Keratinocyte (primary cell): ENCODE results near the gene SLC15A4. TPM values are rescaled to one million over a fixed set of nuclear protein-coding genes. Genes with fewer than 3 reads are reported as not detected.

Experiments
- DNase-seq: peaks from one replicate; pipeline ENCODE4 v3.0.0-alpha.2; 2011; ENCODE audit warnings: low read depth, missing footprints, low spot score
- FAIRE-seq: peaks from 2 replicates; lab custom pipeline; 2011; peaks lifted over from hg19 to GRCh38; lab: Jason Lieb, UNC
- H2AFZ ChIP-seq: 2 replicates; pipeline ENCODE4 v1.6.0; 2012; ENCODE audit warnings: low read length, control low read depth, inconsistent platforms; ENCODE audit not compliant: control insufficient read depth
- H3K27ac ChIP-seq: 2 replicates; pipeline ENCODE4 v1.5.1; 2011; ENCODE audit warnings: low read length; ENCODE audit not compliant: control insufficient read depth, insufficient read depth
- H3K27me3 ChIP-seq: 3 replicates; pipeline ENCODE4 v1.6.0; 2011; ENCODE audit warnings: low read length; ENCODE audit not compliant: control insufficient read depth, insufficient read depth; ENCODE audit errors: extremely low read depth
- H3K36me3 ChIP-seq, 2 experiments: 2 replicates in 1 of 2; 3 replicates in 1 of 2; pipeline ENCODE4 v1.5.1; 2011; ENCODE audit warnings: low read length in 2 of 2, mild to moderate bottlenecking in 1 of 2; ENCODE audit not compliant: control insufficient read depth in 2 of 2, insufficient read depth in 2 of 2; ENCODE audit errors: extremely low read depth in 1 of 2
- H3K4me1 ChIP-seq: 3 replicates; pipeline ENCODE4 v1.5.1; 2011; ENCODE audit warnings: low read length; ENCODE audit not compliant: control insufficient read depth, insufficient read depth; ENCODE audit errors: extremely low read depth
- H3K4me2 ChIP-seq: 3 replicates; pipeline ENCODE4 v1.6.0; 2011; ENCODE audit warnings: low read depth, low read length; ENCODE audit not compliant: control insufficient read depth, insufficient read depth; ENCODE audit errors: extremely low read depth
- H3K4me3 ChIP-seq, 3 experiments: fragments of 200-600 bp in 1 of 3; sonication (generic) in 1 of 3; 2 replicates in 2 of 3; 3 replicates in 1 of 3; pipeline ENCODE4 v1.5.1; 2011 to 2016; ENCODE audit warnings: low read length in 3 of 3, mild to moderate bottlenecking in 3 of 3, control low read depth in 2 of 3, inconsistent platforms in 1 of 3, low read depth in 1 of 3, mixed read lengths in 1 of 3, mixed run types in 1 of 3, moderate library complexity in 1 of 3; ENCODE audit not compliant: control insufficient read depth in 2 of 3, insufficient read depth in 2 of 3; ENCODE audit errors: extremely low read depth in 1 of 3
- H3K79me2 ChIP-seq: 2 replicates; pipeline ENCODE4 v1.6.0; 2012; ENCODE audit warnings: low read length; ENCODE audit not compliant: control insufficient read depth, insufficient read depth
- H3K9ac ChIP-seq: 3 replicates; pipeline ENCODE4 v1.6.0; 2011; ENCODE audit warnings: low read length; ENCODE audit not compliant: control insufficient read depth, insufficient read depth; ENCODE audit errors: extremely low read depth
- H3K9me1 ChIP-seq: 3 replicates; pipeline ENCODE4 v1.6.0; 2011; ENCODE audit warnings: low read length; ENCODE audit not compliant: control insufficient read depth, insufficient read depth; ENCODE audit errors: extremely low read depth
- H3K9me3 ChIP-seq: 2 replicates; pipeline ENCODE4 v1.5.1; 2012; ENCODE audit warnings: low read depth, low read length; ENCODE audit not compliant: control insufficient read depth
- H4K20me1 ChIP-seq: 3 replicates; pipeline ENCODE4 v1.6.0; 2011; ENCODE audit warnings: low read length; ENCODE audit not compliant: control insufficient read depth, insufficient read depth; ENCODE audit errors: extremely low read depth
- EZH2 ChIP-seq: IDR thresholded peaks from one replicate; pipeline ENCODE4 v1.6.1; 2012; ENCODE audit warnings: inconsistent platforms, mild to moderate bottlenecking, low read length, moderate library complexity
- dilution Hi-C: fragments of 300-500 bp; cut with MboI; formaldehyde crosslinking; loops from one replicate; pipeline ENCODE4 v1.7.0; 2020; ENCODE audit warnings: low sequenced_read_pairs; ENCODE audit not compliant: extremely low pct_ligation_motif_present
- polyA plus RNA-seq, 5 experiments: library from polyadenylated mRNA; depleted of rRNA in 3 of 5; stranded (reverse) in 3 of 5; stranded (forward) in 1 of 5; unstranded in 1 of 5; fragments of >200 nt; gene quantifications; 1 replicate in 1 of 5; 2 replicates in 3 of 5; 3 replicates in 1 of 5; pipeline versions ENCODE4 v1.2.1 to v1.2.3, GENCODE V29; 2011 to 2012; ENCODE audit warnings: missing spikeins in 2 of 5, low read depth in 1 of 5, low replicate concordance in 1 of 5
- TF ChIP-seq, protein P1 (sequence below), 3 experiments: IDR thresholded peaks in 1 of 3; conservative IDR thresholded peaks in 1 of 3; optimal IDR thresholded peaks in 1 of 3; 2 replicates in 2 of 3; 3 replicates in 1 of 3; pipeline versions ENCODE3 to v1.5.1; 2011; ENCODE audit warnings: low read length in 3 of 3, mild to moderate bottlenecking in 3 of 3, moderate library complexity in 2 of 3, control low read depth in 1 of 3, inconsistent platforms in 1 of 3; ENCODE audit not compliant: insufficient read depth in 2 of 3; ENCODE audit errors: extremely low read depth in 1 of 3

The SLC15A4 gene
- polyA plus RNA-seq, 1 donor (not counting 4 experiments of a cell fraction or from before 2014, with no cell fraction given) = 39.3 TPM

DNA sequence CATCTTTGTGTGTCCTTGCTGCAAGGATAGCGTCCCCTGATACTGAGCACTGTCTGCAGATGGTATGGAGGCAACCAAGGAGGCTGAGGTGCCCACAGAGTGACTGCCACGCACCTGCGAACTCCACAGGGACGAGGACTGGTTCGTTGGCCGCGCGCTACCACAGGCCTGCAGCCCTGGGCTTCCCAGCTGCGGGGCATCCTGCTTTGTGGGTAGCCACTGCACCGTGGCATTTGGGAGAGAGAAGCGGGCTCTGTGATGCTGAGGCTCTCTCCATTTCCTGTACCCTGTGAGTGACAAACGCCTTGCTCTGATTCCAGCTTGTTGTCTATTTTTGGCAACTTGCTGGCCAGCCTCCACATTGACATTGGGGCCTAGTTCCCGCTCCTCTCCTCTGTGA lies 76.3 kb downstream of the SLC15A4 start:
- Histone ChIP-seq H3K36me3 (no peaks in the 10 kb centered on the region), H3K27ac (no peak overlapping the region), H3K27me3 (no peaks in the 10 kb centered on the region), H3K79me2 (no peaks in the 10 kb centered on the region), H3K4me3 (no peak overlapping the region), H2AFZ (no peak overlapping the region), H4K20me1 (no peaks in the 10 kb centered on the region), H3K4me2 (no peak overlapping the region), H3K9me3 (no peaks in the 10 kb centered on the region), H3K9me1 (no peaks in the 10 kb centered on the region), H3K4me1 (no peaks in the 10 kb centered on the region), H3K9ac (no peak overlapping the region)
- dilution Hi-C loops = no loop called here
- DNase-seq (no peak), FAIRE-seq (no peak)
- TF ChIP-seq EZH2 = no peak
- TF ChIP-seq, protein P1, sequence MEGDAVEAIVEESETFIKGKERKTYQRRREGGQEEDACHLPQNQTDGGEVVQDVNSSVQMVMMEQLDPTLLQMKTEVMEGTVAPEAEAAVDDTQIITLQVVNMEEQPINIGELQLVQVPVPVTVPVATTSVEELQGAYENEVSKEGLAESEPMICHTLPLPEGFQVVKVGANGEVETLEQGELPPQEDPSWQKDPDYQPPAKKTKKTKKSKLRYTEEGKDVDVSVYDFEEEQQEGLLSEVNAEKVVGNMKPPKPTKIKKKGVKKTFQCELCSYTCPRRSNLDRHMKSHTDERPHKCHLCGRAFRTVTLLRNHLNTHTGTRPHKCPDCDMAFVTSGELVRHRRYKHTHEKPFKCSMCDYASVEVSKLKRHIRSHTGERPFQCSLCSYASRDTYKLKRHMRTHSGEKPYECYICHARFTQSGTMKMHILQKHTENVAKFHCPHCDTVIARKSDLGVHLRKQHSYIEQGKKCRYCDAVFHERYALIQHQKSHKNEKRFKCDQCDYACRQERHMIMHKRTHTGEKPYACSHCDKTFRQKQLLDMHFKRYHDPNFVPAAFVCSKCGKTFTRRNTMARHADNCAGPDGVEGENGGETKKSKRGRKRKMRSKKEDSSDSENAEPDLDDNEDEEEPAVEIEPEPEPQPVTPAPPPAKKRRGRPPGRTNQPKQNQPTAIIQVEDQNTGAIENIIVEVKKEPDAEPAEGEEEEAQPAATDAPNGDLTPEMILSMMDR (optimal IDR thresholded peaks at IDR 0.05 in 1 of 3, IDR thresholded peaks at IDR 0.05 in 1 of 3, conservative IDR thresholded peaks at IDR 0.05 in 1 of 3; ENCODE audit: extremely low read depth in 1 of 3, insufficient read depth in 2 of 3, low read length in 3 of 3) = no peak

DNA sequence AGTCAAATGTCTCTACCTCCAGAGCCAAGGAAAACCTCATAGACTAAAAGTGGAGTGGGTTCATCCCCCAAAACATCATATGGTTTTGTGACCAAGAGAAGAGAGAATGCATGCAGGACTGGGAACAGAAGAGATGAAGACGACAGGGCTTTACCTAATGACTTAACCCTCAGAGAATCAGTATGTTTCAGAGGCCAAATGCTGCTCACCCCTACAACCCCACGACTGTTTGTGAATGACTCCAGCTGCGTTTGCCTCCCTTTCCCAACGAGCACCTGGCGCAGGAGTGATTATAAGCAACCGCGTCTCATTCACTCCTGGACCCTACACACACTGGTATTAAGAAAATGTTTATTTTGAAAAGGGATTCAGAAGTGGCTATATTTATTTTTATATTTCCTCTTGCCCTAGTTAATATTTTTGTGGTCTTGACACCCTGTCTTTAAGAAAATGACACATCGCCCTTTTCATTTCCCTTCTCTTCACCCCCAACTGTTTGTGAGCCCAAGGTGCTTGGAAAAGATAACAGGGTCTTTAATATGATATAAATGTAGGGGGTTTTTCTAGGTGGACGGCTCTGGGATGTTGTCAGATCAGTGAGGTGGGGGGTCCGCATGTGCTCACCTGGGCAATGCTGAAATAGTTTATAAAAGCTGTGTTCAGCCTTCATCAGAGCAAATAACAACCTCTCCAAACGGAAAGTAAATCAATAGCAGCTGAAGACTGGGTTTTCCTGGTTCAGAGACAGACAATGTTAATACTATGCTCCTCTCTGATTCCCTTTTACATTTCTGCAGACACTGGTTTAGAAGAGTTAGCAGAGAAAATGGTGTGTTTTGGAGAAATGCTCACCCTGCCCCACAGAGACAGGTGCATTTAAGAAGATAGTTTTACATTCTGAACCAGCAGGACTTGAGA lies 77.7 kb downstream of the SLC15A4 start:
- no peaks in the 10 kb centered on the region for H3K4me1 ChIP-seq
- no peaks in the 10 kb centered on the region for H3K9me3 ChIP-seq
- H3K27ac ChIP-seq = no peak overlapping the region
- no peaks in the 10 kb centered on the region for H3K79me2 ChIP-seq
- no peak overlapping the region for H3K9ac ChIP-seq
- dilution Hi-C loops = no loop called here
- no peak overlapping the region for H2AFZ ChIP-seq
- no peaks in the 10 kb centered on the region for H3K27me3 ChIP-seq
- no peak overlapping the region for H3K4me2 ChIP-seq
- no peak overlapping the region for H3K4me3 ChIP-seq
- FAIRE-seq (no peak), DNase-seq (no peak)
- H3K36me3 ChIP-seq = no peaks in the 10 kb centered on the region
- H4K20me1 ChIP-seq = no peaks in the 10 kb centered on the region
- no peak for TF ChIP-seq EZH2
- no peaks in the 10 kb centered on the region for H3K9me1 ChIP-seq
